GM12878 (cell line): ENCODE data around the gene YRDC.

Experiments
- CHD1 ChIP-seq: IDR thresholded peaks from 2 replicates; pipeline ENCODE4 v1.6.1; 2012; ENCODE audit warnings: low read depth, low read length, improper control_type of control experiment
- FOXM1 ChIP-seq: IDR thresholded peaks from 2 replicates; pipeline ENCODE4 v1.6.1; 2012; ENCODE audit warnings: low read depth, mild to moderate bottlenecking, inconsistent platforms, low read length, moderate library complexity
- HDAC2 ChIP-seq: fragments of 200-600 bp; sonication (generic); IDR thresholded peaks from 2 replicates; pipeline ENCODE4 v1.6.1; 2017
- JUND ChIP-seq: IDR thresholded peaks from 2 replicates; pipeline ENCODE4 v1.6.1; 2012; ENCODE audit warnings: low read depth, mild to moderate bottlenecking, low read length, improper control_type of control experiment, moderate library complexity
- NR2C1 ChIP-seq: fragments of 450-650 bp; IDR thresholded peaks from 2 replicates; pipeline ENCODE4 v1.6.1; 2017; ENCODE audit warnings: antibody characterized with exemption, mild to moderate bottlenecking, moderate library complexity
- NR2C2 ChIP-seq: IDR thresholded peaks from 2 replicates; pipeline ENCODE4 v1.6.1; 2011; ENCODE audit warnings: borderline replicate concordance, low read depth; ENCODE audit not compliant: control insufficient read depth, insufficient read length
- PAX5 ChIP-seq: IDR thresholded peaks from 2 replicates; pipeline ENCODE4 v1.6.1; 2011; ENCODE audit warnings: low read depth, low read length, borderline replicate concordance
- POLR2A ChIP-seq: IDR thresholded peaks from 2 replicates; pipeline ENCODE4 v1.6.1; 2011; ENCODE audit warnings: low read depth, mild to moderate bottlenecking, low read length
- ZBED1 ChIP-seq: IDR thresholded peaks from 2 replicates; pipeline ENCODE4 v1.6.1; 2016; ENCODE audit warnings: borderline replicate concordance
- TF ChIP-seq, protein P1 (sequence below), 3 experiments: IDR thresholded peaks in 2 of 3; conservative IDR thresholded peaks in 1 of 3; 2 replicates each; pipeline ENCODE4 v1.5.1; 2011; ENCODE audit warnings: low read depth in 3 of 3, low read length in 3 of 3, mild to moderate bottlenecking in 3 of 3, control low read depth in 2 of 3, moderate library complexity in 2 of 3, inconsistent platforms in 1 of 3, mixed read lengths in 1 of 3; ENCODE audit not compliant: control insufficient read depth in 2 of 3, insufficient read depth in 1 of 3; ENCODE audit errors: extremely low read depth in 1 of 3
- TF ChIP-seq, protein P2 (sequence below): fragments of 450-650 bp; formaldehyde crosslinking; IDR thresholded peaks from 2 replicates; pipeline ENCODE4 v1.4.0; 2020; ENCODE audit warnings: mild to moderate bottlenecking, moderate library complexity

DNA sequence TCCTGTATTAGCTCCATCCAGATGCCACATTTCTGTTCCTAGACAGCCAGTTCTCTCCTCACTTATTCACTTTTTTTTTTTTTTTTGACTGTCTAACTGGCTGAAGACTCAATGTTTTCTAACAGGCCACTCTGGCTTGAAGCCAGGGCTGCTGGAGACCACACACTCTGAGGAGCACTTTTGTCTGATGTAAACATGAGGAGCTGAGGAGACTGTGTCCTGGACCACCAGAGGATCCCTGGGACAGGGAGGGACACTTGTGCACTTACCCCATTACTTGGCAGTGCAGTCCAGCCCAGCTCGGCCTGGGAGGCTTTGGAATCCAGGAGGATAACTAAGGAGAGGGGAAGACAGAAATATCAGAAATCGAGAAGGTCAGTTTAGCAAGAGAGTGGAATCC, 45.5 kb downstream of the YRDC start:
- TF ChIP-seq JUND = no peak
- no peak for TF ChIP-seq NR2C2
- TF ChIP-seq, protein P1, sequence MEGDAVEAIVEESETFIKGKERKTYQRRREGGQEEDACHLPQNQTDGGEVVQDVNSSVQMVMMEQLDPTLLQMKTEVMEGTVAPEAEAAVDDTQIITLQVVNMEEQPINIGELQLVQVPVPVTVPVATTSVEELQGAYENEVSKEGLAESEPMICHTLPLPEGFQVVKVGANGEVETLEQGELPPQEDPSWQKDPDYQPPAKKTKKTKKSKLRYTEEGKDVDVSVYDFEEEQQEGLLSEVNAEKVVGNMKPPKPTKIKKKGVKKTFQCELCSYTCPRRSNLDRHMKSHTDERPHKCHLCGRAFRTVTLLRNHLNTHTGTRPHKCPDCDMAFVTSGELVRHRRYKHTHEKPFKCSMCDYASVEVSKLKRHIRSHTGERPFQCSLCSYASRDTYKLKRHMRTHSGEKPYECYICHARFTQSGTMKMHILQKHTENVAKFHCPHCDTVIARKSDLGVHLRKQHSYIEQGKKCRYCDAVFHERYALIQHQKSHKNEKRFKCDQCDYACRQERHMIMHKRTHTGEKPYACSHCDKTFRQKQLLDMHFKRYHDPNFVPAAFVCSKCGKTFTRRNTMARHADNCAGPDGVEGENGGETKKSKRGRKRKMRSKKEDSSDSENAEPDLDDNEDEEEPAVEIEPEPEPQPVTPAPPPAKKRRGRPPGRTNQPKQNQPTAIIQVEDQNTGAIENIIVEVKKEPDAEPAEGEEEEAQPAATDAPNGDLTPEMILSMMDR (IDR thresholded peaks at IDR 0.05 in 2 of 3, conservative IDR thresholded peaks at IDR 0.05 in 1 of 3; ENCODE audit: control insufficient read depth in 2 of 3, extremely low read depth in 1 of 3, insufficient read depth in 1 of 3, low read depth in 3 of 3, low read length in 3 of 3) = no peak
- no peak for TF ChIP-seq POLR2A
- TF ChIP-seq HDAC2 = no peak
- TF ChIP-seq, protein P2, sequence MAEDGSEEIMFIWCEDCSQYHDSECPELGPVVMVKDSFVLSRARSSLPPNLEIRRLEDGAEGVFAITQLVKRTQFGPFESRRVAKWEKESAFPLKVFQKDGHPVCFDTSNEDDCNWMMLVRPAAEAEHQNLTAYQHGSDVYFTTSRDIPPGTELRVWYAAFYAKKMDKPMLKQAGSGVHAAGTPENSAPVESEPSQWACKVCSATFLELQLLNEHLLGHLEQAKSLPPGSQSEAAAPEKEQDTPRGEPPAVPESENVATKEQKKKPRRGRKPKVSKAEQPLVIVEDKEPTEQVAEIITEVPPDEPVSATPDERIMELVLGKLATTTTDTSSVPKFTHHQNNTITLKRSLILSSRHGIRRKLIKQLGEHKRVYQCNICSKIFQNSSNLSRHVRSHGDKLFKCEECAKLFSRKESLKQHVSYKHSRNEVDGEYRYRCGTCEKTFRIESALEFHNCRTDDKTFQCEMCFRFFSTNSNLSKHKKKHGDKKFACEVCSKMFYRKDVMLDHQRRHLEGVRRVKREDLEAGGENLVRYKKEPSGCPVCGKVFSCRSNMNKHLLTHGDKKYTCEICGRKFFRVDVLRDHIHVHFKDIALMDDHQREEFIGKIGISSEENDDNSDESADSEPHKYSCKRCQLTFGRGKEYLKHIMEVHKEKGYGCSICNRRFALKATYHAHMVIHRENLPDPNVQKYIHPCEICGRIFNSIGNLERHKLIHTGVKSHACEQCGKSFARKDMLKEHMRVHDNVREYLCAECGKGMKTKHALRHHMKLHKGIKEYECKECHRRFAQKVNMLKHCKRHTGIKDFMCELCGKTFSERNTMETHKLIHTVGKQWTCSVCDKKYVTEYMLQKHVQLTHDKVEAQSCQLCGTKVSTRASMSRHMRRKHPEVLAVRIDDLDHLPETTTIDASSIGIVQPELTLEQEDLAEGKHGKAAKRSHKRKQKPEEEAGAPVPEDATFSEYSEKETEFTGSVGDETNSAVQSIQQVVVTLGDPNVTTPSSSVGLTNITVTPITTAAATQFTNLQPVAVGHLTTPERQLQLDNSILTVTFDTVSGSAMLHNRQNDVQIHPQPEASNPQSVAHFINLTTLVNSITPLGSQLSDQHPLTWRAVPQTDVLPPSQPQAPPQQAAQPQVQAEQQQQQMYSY = no peak
- TF ChIP-seq NR2C1 = no peak
- no peak for TF ChIP-seq ZBED1
- TF ChIP-seq PAX5 = no peak
- no peak for TF ChIP-seq FOXM1
- TF ChIP-seq CHD1 = no peak
